Coronary artery (tissue), 2 donors: Measurements from ENCODE around the gene TRIP4.
"Not testable (repeated sequence)": the region's sequence is repeated elsewhere in the genome, so short reads cannot be mapped to it uniquely, and the experiment has no call there.

Source experiments
- DNase-seq: peaks from one replicate; pipeline ENCODE4 v3.0.0-alpha.2; 2017; ENCODE audit warnings: low spot score
- H3K27ac ChIP-seq, 2 donors: fragments of 200-600 bp; sonication (generic); one replicate each; pipeline ENCODE4 v1.5.1; 2016 to 2019
- H3K4me3 ChIP-seq: fragments of 200-600 bp; sonication (generic); 2 replicates; pipeline ENCODE4 v1.5.1; 2016; ENCODE audit warnings: mild to moderate bottlenecking, moderate library complexity
- CTCF ChIP-seq: fragments of 200-600 bp; sonication (generic); IDR thresholded peaks from one replicate; pipeline ENCODE4 v1.5.1; 2019; ENCODE audit warnings: antibody characterized with exemption

TRIP4 gene

GRCh38 chr15:64485796-64486195, 98.2 kb downstream of the TRIP4 start:
- no peak for DNase-seq
- Histone ChIP-seq H3K4me3 (no peak overlapping the region), H3K27ac (no peak overlapping the region)
- TF ChIP-seq CTCF, result no peak

GRCh38 chr15:64490598-64491259, 103.1 kb downstream of the TRIP4 start:
- Histone ChIP-seq H3K27ac (no peak overlapping the region), H3K4me3 (no peak overlapping the region)
- no peak for DNase-seq
- TF ChIP-seq CTCF, result no peak

GRCh38 chr15:64493641-64494040, 106.0 kb downstream of the TRIP4 start:
- Histone ChIP-seq H3K27ac (no peak overlapping the region), H3K4me3 (no peak overlapping the region)
- no peak for DNase-seq
- no peak for TF ChIP-seq CTCF

GRCh38 chr15:64495968-64496367, 108.3 kb downstream of the TRIP4 start:
- DNase-seq, H3K4me3 ChIP-seq, H3K27ac ChIP-seq: not testable (repeated sequence)

GRCh38 chr15:64500695-64501395, 113.2 kb downstream of the TRIP4 start:
- H3K27ac ChIP-seq, result no peak overlapping the region
- no peak for DNase-seq
- no peak for TF ChIP-seq CTCF
- H3K4me3 ChIP-seq, result no peak overlapping the region

- DNase-seq, result no peak
- no peak for TF ChIP-seq CTCF
- no peak overlapping the region for H3K4me3 ChIP-seq
- no peak overlapping the region for H3K27ac ChIP-seq
These were observed 113.7 kb downstream of the TRIP4 start for GRCh38 chr15:64501396-64501715.

GRCh38 chr15:64502151-64502550, 114.5 kb downstream of the TRIP4 start:
- Histone ChIP-seq H3K27ac (no peak overlapping the region), H3K4me3 (no peak overlapping the region)
- TF ChIP-seq CTCF, result no peak
- DNase-seq, result no peak
